ENCODE data around the gene SPNS3. TPM values are rescaled to one million over a fixed set of nuclear protein-coding genes. Genes with fewer than 3 reads are reported as not detected.

SPNS3 gene
- total and polyA plus RNA-seq, 2 of the 8 experiments (the other 6 are each of a cell fraction or from before 2014, with no cell fraction given): not detected

GRCh38 chr17:4510618-4510941 is 76.8 kb downstream of the SPNS3 start:
- no peaks in the 10 kb centered on the region; the same call in 1 of the 2 replicates for H3K79me1 ChIP-seq (ENCODE audit: low read depth, low read length)
- no peak overlapping the region for H3K27ac ChIP-seq (ENCODE audit: low read depth, low read length)
- H2AK5ac ChIP-seq (ENCODE audit: low read depth, low read length): no peak overlapping the region
- no peak overlapping the region for H3K4ac ChIP-seq (replicated peaks; ENCODE audit: insufficient read length, low read depth, low read length)
- H4K8ac ChIP-seq (ENCODE audit: extremely low read depth, insufficient read depth, low read length): no peak overlapping the region
- no peak overlapping the region for H4K5ac ChIP-seq (ENCODE audit: insufficient read length, low read depth, low read length)
- no peaks in the 10 kb centered on the region for H4K20me1 ChIP-seq (replicated peaks in 1 of 2; ENCODE audit: control insufficient read depth in 1 of 2, insufficient read depth in 2 of 2, low read length in 2 of 2)
- H3K4me2 ChIP-seq (ENCODE audit: insufficient read depth in 1 of 2, low read depth in 2 of 2, low read length in 2 of 2): no peak overlapping the region
- ChIA-PET CTCF (ENCODE audit: partially characterized antibody) (interaction anchor here (0.7 to 2.7 kb wide), 5 partner anchors 8 to 91 kb away, joined by 3 to 14 read pairs (median 3); no protein-coding TSS in a partner anchor), POLR2A (ENCODE audit: partially characterized antibody) (interaction anchor here (1.3 to 1.4 kb wide), 2 partner anchors 11 to 67 kb away, joined by 3 read pairs; no protein-coding TSS in a partner anchor)
- H3K23me2 ChIP-seq (ENCODE audit: low read depth, low read length): no peaks in the 10 kb centered on the region
- H3K4me3 ChIP-seq (ENCODE audit: extremely low read depth in 1 of 4, insufficient read depth in 2 of 4, low read depth in 3 of 4, low read length in 4 of 4): no peak overlapping the region
- H2BK20ac ChIP-seq (ENCODE audit: low read length): no peak overlapping the region
- H3K36me3 ChIP-seq (ENCODE audit: control insufficient read depth in 2 of 4, insufficient read depth in 4 of 4, low read length in 3 of 4): no peaks in the 10 kb centered on the region
- no peak overlapping the region for H3K18ac ChIP-seq (ENCODE audit: extremely low read depth, low read length)
- no peak overlapping the region for H3K56ac ChIP-seq (replicated peaks; ENCODE audit: insufficient read length, low read depth, low read length)
- H3K23ac ChIP-seq (ENCODE audit: insufficient read length): no peak overlapping the region
- H3K14ac ChIP-seq (ENCODE audit: insufficient read length): no peak overlapping the region
- H2BK5ac ChIP-seq (ENCODE audit: low read depth, low read length): no peak overlapping the region
- no peak overlapping the region for H4K91ac ChIP-seq (replicated peaks; ENCODE audit: insufficient read length, low read length)
- FAIRE-seq (no peak), DNase-seq (ENCODE audit: low read depth in 1 of 2, low spot score in 2 of 2) (no peak)
- H2BK120ac ChIP-seq (replicated peaks; ENCODE audit: low read depth, low read length): no peak overlapping the region
- peaks cover 0 to 13% (median 8%) of the 10 kb centered on the region in 4 experiments; a peak in 5 of 7 replicates for H3K4me1 ChIP-seq (replicated peaks in 1 of 4; ENCODE audit: control insufficient read depth in 3 of 4, insufficient read depth in 4 of 4, low read length in 3 of 4)
- no peaks in the 10 kb centered on the region for H3K79me2 ChIP-seq (ENCODE audit: control insufficient read depth in 1 of 2, insufficient read depth in 2 of 2, low read length in 2 of 2)
- H3K9ac ChIP-seq (replicated peaks in 1 of 4; ENCODE audit: extremely low read depth in 1 of 4, low read depth in 3 of 4, low read length in 3 of 4): no peak overlapping the region
- H2AFZ ChIP-seq (ENCODE audit: low read length): no peak overlapping the region
- H3K27me3 ChIP-seq (replicated peaks in 1 of 4; ENCODE audit: control insufficient read depth in 3 of 4, extremely low read depth in 1 of 4, insufficient read depth in 3 of 4, low read length in 3 of 4): no peaks in the 10 kb centered on the region; a peak in 1 of 7 replicates
- no peaks in the 10 kb centered on the region for H3K9me3 ChIP-seq (ENCODE audit: insufficient read depth in 2 of 2, low read depth in 1 of 2, low read length in 1 of 2)
- no peak overlapping the region for H2BK15ac ChIP-seq (ENCODE audit: low read length)
- WGBS, 2 experiments (ENCODE audit: extremely low coverage in 1 of 2, insufficient coverage in 1 of 2, insufficient read length in 1 of 2, insufficient replicate concordance in 2 of 2, low coverage in 1 of 2, low lambda C conversion rate in 2 of 2, missing lambda C conversion rate in 1 of 2): 91% methylated on average over 11 of the region's 11 CpGs; no CpG with 5 or more reads in 1 of the 2 experiments
- no peak overlapping the region for H2BK12ac ChIP-seq (ENCODE audit: low read depth, low read length)
- TF ChIP-seq CTBP2 (IDR thresholded peaks at IDR 0.05; ENCODE audit: borderline replicate concordance, insufficient read depth, insufficient read length, low read length) (no peak), KDM4A (IDR thresholded peaks at IDR 0.05; ENCODE audit: low read depth, low read length, severe bottlenecking) (no peak), EZH2 (IDR thresholded peaks at IDR 0.05; ENCODE audit: low read depth, low read length, severe bottlenecking) (no peak), GTF2F1 (IDR thresholded peaks at IDR 0.05; ENCODE audit: borderline replicate concordance, low read depth, low read length) (no peak), SUZ12 (IDR thresholded peaks at IDR 0.05; ENCODE audit: low read length) (no peak), POLR2AphosphoS5 (IDR thresholded peaks at IDR 0.05; ENCODE audit: low read depth, low read length) (no peak), SP1 (IDR thresholded peaks at IDR 0.05; ENCODE audit: low read depth, low read length) (no peak), RFX5 (IDR thresholded peaks at IDR 0.05; ENCODE audit: borderline replicate concordance, low read depth, low read length) (no peak), RBBP5 (IDR thresholded peaks at IDR 0.05; ENCODE audit: borderline replicate concordance, low read depth, low read length) (no peak), CHD1 (IDR thresholded peaks at IDR 0.05; ENCODE audit: low read depth, low read length) (no peak), SAP30 (IDR thresholded peaks at IDR 0.05; ENCODE audit: insufficient read depth, insufficient replicate concordance, low read length) (no peak), CHD2 (IDR thresholded peaks at IDR 0.05; ENCODE audit: low read length) (no peak), NRF1 (IDR thresholded peaks at IDR 0.05; ENCODE audit: low read depth, low read length) (no peak), SP4 (IDR thresholded peaks at IDR 0.05; ENCODE audit: low read length) (no peak), HDAC2 (IDR thresholded peaks at IDR 0.05; ENCODE audit: borderline replicate concordance in 1 of 2, low read depth in 2 of 2, low read length in 2 of 2) (no peak)
